ENCODE measurements around the gene LMBR1.

DNA sequence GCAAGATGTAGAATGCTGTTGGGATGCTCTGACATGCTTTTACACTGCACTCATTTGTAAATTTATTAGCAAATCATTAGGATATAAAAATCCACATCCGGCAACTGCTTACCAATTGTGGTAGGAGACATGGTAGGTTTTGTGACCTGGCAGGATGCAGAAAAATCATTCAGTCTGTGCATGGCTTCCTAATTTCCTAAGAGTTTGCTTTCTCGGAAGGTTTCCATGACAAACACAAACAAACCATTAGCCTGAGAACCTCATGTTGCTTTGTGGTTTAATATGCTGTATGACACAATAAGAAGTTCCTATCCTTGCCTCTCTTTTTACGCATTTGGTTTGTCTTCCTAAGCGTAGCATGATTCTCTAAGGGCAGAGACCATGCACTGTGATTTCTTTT lies 14.7 kb upstream of the LMBR1 start:
- TF ChIP-seq, protein P1, sequence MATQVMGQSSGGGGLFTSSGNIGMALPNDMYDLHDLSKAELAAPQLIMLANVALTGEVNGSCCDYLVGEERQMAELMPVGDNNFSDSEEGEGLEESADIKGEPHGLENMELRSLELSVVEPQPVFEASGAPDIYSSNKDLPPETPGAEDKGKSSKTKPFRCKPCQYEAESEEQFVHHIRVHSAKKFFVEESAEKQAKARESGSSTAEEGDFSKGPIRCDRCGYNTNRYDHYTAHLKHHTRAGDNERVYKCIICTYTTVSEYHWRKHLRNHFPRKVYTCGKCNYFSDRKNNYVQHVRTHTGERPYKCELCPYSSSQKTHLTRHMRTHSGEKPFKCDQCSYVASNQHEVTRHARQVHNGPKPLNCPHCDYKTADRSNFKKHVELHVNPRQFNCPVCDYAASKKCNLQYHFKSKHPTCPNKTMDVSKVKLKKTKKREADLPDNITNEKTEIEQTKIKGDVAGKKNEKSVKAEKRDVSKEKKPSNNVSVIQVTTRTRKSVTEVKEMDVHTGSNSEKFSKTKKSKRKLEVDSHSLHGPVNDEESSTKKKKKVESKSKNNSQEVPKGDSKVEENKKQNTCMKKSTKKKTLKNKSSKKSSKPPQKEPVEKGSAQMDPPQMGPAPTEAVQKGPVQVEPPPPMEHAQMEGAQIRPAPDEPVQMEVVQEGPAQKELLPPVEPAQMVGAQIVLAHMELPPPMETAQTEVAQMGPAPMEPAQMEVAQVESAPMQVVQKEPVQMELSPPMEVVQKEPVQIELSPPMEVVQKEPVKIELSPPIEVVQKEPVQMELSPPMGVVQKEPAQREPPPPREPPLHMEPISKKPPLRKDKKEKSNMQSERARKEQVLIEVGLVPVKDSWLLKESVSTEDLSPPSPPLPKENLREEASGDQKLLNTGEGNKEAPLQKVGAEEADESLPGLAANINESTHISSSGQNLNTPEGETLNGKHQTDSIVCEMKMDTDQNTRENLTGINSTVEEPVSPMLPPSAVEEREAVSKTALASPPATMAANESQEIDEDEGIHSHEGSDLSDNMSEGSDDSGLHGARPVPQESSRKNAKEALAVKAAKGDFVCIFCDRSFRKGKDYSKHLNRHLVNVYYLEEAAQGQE (IDR thresholded peaks at IDR 0.05; ENCODE audit: insufficient read depth in 1 of 2, low read depth in 2 of 2, low read length in 2 of 2) = no peak
- no peak for TF ChIP-seq SIN3A (IDR thresholded peaks at IDR 0.05; ENCODE audit: borderline replicate concordance, insufficient read depth, low read length)
- TF ChIP-seq POLR2AphosphoS5 (IDR thresholded peaks at IDR 0.05; ENCODE audit: low read depth, low read length) = no peak

Data from PFSK-1 (cell line).